Stimulated activated CD4-positive, alpha-beta T cell treated with anti-CD3 and anti-CD28 coated beads, Interleukin-12 subunit alpha, Interleukin-12 subunit beta, amount 100 ng/mL, for 24 hours (primary cell): Measurements from ENCODE around the gene BAD.
"Not testable (repeated sequence)": the region's sequence is repeated elsewhere in the genome, so short reads cannot be mapped to it uniquely, and the experiment has no call there.

Experiments used
- DNase-seq, 2 experiments: peaks; one replicate each; pipeline ENCODE4 v3.0.0-alpha.2; 2020; ENCODE audit warnings: low read depth in 2 of 2

Gene BAD

DNA sequence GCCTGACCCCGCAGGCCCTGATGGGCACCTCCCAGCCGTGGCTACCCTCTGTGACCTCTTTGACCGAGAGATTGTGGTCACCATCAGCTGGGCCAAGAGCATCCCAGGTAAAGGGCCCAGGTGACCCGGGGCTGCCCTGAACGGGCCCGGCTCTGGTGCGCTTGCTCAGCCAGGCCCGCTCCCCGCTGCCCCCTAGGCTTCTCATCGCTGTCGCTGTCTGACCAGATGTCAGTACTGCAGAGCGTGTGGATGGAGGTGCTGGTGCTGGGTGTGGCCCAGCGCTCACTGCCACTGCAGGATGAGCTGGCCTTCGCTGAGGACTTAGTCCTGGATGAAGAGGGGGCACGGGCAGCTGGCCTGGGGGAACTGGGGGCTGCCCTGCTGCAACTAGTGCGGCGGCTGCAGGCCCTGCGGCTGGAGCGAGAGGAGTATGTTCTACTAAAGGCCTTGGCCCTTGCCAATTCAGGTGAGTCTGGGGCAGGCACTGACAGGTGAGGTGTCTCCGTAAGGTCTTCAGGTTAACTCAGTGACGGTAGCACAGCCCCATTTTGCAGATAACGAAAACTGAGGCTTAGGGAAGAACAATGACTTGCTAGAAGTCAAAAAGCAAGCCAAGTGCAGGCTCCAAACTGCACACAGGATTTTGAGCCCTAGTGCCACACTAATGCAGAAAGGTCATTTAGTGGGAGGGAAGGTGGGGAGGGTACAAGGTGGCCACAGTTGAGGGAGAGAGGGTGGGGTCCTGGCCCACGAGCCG lies 30.5 kb upstream of the BAD start:
- no peak for DNase-seq

DNA sequence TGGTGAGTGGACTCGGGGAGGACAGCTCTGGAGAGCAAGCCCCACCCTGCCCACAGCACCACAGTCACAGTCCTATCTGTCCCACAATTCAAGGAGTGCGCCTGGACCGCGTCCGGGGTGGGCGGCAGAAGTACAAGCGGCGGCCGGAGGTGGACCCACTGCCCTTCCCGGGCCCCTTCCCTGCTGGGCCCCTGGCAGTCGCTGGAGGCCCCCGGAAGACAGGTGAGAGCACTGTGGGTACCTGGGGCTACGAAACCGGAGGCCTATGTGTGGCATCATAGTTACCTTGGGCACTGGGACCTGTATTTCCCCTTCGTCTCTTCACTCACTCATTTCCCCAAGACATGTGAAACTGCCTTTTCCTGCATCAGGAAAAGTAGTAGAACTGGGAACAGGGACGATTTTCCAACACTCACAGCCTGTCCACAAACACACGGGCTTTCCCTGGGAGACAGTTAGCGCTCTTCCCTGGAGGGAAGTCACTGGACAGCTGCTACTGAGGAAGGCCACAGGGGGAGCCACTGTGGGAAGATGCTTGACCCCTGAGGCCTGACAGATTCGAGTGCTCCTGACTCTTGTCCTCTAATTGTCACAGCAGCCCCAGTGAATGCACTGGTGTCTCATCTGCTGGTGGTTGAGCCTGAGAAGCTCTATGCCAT lies 29.8 kb upstream of the BAD start:
- DNase-seq = no peak

DNA sequence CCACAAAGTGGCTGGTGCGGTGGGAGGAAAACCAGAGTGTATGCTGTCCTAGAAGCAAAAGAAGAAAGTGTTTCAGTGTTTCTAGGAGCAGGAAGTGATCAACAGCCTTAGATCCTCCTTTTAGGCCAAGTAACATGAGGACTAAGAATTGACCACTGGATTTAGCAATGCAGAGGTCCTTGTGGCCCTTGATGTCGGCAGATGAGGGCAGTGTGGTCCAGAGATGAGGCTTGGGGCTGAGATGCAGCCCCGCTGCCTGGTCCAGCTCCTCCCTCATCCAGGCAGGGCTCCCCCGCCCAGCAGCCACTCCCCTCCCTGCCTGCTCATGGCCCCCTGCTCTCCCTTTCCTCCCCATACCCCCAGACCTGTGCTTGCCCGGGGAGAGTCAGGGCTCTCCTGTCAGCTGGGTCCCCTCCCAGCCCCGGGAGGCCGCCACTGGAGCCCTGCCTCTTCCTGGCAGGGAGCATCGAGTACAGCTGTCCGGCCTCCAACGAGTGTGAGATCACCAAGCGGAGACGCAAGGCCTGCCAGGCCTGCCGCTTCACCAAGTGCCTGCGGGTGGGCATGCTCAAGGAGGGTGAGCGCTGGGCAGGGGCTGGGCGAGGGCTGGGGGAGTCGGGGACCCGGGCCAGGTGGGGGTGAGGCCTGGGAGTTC lies 29.2 kb upstream of the BAD start:
- no peak for DNase-seq

DNA sequence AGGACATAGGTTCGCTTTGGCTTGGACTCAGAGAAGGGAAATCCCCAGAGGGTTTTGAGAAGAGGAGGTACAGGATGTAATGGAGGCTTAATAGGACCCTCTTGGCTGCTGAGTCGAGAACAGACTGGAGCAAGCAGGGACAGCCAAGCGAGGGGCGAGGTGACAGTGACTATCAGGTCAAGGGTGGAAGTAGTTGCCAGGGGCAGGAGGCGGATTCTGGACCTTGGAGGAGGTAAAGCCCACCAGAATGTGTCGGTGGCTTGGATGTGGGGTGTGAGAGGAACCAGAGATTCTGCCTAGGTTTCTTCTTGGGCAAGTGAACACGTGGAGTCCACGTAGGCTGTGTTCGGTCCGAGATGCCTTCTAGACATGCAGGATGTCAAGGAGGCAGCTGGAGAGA lies 28.5 kb upstream of the BAD start:
- no peak for DNase-seq

DNA sequence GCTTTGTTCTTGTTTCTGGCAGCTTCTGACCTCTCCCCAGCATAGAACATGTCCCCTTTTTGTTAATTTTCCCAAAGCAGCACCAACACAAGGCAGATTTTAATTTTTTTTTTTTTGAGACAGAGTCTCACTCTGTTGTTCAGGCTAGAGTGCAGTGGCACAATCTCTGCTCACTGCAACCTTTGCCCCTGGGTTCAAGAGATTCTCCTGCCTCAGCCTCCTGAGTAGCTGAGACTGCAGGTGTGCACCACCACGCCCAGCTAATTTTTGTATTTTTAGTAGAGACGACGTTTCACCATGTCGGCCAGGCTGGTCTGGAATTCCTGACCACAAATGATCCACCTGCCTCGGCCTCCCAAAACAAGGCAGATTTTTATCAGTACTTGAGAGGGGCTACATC lies 23.3 kb upstream of the BAD start:
- DNase-seq = not testable (repeated sequence)

DNA sequence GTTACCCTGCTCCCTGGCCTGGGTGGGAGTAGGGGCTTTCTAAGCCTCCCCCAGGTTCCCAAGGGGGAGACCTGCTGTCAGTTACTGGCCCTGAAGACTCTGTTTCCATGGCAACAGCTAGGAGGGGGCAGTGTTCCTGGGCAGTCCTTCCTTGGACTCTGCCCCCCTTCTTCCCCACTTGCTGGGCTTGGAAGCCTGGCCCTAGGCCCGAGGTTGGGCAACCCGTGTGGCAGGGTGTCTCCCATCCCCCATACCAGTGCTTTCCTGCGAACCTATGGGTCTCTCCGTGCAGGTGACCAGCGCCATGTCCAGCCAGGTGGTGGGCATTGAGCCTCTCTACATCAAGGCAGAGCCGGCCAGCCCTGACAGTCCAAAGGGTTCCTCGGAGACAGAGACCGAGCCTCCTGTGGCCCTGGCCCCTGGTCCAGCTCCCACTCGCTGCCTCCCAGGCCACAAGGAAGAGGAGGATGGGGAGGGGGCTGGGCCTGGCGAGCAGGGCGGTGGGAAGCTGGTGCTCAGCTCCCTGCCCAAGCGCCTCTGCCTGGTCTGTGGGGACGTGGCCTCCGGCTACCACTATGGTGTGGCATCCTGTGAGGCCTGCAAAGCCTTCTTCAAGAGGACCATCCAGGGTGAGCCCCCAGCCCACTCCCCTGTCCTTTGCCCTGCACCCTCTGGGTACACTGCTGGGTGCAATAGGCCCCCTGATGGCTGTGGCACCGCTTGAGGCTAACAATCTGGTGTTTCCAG lies 22.6 kb upstream of the BAD start:
- DNase-seq = no peak

DNA sequence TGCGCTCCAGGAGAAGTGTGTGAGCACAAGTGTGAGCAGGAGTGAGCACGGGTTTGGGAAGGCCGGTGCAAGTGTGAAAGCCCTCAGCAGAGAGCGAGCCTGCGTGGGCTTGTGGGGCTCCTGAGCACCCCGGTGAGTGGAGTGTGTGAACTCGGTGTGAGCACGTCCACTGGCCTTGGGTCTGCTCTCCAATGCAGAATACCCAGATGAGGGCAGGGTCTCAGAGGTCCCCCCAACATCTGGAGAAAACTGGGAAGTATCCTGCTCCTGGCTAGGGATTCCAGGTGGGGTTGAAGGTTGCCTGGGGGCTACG lies 22.1 kb upstream of the BAD start:
- DNase-seq = no peak

DNA sequence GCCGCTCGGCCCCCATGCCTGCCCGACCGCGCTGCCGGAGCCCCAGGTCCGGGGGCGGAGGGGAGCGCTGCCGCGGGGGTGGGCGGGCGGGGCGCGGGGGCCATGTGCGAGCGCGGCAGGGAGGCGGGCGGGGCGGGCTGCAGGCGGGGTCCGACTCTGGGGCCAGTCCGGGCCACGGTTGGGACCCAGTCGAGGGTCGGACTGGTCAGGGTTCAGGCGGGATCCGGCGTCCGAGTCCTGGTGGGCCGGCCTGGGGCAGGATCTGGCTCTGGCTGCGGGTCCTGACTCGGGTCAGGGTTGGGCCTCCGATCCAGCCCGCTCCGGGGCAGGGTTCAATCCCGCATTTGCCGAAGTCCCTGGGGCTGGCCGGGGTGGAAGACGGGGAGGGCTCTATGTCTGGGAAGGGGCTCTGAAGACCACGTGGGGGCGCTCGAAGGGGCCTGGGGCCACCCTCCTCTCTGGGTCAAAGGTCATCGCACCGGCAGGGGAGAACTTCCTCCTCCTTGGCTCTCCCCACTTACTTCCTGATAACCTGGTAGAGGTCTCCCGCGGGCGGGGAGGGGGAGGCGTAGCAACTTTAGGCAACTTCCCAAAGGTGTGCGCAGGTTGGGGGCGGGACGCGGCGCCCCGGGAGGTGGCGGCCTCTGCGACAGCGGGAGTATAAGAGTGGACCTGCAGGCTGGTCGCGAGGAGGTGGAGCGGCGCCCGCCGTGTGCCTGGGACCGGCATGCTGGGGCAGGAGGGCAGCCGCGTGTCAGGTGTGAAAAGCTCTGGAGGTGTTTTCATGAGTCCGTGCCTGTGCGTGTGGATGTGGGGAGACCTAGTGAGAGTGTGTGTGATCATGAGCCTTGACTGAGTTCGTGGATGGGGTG lies 21.5 kb upstream of the BAD start:
- DNase-seq = peak; percentile 51 to 66

DNA sequence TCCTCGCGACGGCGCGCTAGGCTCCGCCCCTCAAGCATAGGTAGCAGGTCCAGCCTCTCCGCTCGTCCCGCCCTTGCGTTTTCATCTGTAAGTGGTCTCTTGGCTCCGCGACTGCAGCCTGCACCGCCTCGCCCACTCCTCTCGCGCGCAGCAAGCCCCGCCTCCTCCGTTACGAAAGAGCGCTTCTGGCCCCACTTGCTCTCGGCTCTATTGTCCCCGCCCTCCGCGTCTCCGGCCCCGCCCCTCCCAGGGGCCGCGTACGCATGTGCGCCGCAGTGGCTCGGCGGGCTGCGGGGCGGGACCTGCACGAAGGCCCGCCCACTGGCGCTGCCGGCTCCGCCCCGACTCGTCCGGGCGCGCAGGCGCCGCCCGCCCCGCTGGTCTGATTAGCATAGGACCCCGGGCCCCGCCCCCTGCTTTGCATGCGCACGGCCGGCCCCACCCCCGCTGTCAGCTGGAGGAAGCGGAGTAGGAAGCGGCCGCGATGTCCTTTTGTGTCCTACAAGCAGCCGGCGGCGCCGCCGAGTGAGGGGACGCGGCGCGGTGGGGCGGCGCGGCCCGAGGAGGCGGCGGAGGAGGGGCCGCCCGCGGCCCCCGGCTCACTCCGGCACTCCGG lies 20.7 kb upstream of the BAD start, which contains the start of gene ESRRA:
TSS of gene ESRRA (plus strand) at position 450 of the 616 bp plus-strand sequence. CDS start 1,656 bp downstream, outside the sequence.
- peak; percentile 99 to 100 for DNase-seq

DNA sequence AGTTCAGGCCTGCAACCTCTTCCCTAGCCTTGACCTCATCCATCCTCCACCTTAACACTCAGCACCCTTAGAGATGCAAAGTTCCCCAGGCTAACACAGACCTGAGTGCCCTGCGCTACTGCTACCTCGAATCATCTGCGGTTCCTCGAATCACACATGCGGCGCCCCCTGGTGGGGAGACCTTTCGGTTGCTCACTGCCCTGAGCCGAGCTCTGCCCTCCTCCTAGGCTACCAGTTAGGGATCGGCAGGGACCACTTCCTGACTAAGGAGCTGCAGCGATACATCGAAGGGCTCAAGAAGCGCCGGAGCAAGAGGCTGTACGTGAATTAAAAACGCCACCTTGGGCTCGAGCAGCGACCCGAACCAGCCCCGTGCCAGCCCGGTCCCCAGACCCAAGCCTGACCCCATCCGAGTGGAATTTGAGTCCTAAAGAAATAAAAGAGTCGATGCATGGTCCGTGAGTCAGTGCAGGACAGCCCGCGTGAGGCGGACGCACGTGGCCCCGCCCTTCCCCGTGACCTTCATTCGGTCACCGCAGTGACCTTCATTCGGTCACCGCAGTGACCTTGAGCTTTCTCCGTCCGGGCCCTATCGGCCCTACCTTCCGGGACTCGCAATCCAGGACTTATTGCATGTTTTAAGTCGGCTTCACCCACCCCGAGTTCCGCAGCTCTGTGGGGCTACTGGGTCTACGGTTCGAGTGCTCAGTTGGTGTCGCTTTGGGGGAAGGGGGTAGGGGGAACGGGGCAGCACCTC lies 20.0 kb upstream of the BAD start:
- DNase-seq = peak; percentile 82 to 98

DNA sequence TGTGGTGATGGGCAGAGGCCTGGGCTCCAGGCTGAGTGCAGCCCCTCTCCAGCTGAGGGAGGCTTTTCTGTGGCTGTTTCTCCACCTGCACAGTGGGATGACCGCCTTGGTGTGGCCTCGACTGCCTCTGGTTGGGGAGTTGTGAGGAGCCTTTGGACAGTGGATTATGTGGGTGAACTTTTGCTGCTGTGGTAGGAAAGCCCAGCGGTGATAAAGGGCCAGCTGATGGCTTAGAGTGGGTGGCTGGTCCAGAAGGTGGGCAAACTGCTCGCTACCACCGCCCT lies 19.5 kb upstream of the BAD start:
- DNase-seq = no peak

DNA sequence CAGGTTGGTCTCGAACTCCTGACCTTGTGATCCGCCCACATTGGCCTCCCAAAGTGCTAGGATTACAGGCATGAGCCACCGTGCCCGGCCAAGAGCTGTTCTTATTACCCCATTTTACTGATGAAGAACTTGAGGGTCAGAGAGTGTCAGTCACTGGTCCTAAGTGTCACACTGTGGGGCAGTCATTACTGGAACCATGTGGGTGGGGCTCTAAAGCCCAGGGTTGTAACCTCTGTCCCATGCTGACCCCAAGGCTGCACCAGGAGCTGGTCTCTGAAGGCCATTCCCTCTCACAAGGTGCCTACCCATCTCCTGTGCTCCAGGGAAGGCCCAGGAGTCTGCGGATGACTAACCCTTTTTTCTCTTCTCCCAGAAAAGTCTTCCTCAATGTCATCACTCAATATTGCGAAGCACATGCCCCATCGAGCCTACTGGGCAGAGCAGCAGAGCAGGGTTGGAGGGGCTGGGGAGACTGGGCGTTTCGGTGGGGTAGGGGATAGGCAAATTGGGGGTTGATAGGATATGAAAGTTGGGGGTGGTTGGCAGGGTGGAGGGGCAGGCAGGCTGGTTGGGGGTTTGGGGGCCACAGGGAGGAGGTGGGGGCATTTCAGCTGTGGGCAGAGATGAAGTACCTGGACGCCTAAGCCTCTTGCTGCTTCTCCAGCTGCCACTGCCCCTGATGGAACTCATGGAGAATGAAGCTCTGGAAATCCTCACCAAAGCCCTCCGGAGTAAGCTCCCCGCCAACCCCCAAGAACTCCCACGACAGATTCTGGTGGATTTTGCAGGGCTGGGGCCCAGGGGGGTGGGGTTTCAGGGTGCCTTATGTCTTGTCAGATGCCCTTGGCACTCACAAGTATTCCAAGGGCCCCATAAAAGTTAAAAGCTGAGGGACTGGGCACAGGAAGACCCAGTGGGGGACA lies 18.9 kb upstream of the BAD start:
- DNase-seq = no peak

DNA sequence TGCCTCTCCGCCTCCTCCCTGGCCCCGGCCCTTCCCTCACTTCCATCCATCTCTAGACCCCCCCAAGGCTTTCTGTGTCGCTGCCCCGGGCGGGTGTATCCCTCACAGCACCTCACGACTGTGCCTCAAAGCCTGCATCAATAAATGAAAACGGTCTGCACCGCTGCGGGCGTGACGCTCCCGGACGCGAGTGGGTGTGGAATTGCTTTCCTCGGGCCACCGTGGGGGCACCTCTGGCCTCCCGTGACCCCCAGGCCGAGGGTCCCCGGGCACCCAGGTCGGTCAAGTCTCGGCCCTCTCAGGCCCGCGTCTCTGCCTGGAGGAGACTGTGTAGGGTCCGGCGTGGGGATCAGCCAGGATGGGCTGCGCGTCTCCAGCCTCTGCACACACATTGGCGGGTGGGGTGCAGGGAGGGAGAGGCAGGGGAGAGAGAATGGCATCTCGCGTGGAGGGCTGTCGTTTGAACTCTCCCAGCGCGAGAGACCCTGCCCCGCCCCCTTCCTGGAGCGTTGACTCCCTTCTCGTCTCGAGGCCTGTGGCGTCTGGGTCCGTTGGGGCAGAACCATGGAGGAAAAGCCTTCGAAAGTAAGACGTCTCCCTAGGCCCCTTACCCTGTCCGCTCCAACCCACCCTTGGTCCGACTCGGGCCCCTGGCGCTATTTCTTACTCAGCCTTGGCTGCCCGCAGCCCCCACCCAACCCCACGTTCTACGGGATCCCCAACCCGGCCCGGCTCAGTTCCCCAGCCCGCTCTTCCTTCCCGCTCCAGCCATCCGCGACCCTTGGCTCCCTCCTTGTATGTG lies 15.6 kb upstream of the BAD start, which contains the start of gene CATSPERZ:
TSS of gene CATSPERZ (plus strand) at position 512 of the 802 bp plus-strand sequence. CDS start at position 565, 53 bp downstream.
- DNase-seq = no peak

DNA sequence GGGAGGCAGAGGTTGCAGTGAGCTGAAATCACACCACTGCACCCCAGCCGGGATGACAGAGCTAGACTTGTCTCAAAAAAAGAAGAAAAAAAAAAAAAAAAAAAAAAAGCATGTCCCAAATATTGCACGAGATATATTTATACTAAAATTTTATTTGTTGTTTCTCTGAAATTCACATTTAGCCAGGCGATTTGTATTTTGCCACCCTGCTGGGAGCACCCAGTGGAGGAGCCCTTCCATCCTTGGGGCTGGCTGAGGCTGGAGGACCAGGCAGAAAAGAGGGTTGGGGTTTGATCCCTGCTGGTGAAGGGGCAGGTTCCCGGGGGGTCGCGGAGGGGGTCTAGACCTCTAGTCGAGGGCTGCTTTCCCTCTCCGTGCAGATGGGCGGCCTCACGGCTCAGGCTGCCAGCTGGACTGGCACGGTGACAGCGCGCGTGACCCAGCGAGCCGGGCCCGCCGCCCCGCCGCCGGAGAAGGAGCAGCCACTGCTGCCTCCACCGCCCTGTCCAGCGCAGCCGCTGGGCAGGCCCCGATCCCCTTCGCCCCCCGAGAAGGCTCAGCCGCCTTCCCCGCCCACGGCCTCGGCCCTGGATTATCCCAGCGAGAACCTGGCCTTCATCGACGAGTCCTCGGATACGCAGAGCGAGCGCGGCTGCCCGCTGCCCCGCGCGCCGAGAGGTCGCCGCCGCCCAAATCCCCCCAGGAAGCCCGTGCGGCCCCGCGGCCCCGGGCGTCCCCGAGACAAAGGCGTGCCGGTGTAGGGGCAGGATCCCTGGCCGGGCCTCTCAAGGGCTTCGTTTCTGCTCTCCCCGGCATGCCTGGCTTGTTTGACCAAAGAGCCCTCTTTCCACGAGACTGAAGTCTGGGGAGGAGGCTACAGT lies 14.7 kb upstream of the BAD start:
- DNase-seq = no peak

DNA sequence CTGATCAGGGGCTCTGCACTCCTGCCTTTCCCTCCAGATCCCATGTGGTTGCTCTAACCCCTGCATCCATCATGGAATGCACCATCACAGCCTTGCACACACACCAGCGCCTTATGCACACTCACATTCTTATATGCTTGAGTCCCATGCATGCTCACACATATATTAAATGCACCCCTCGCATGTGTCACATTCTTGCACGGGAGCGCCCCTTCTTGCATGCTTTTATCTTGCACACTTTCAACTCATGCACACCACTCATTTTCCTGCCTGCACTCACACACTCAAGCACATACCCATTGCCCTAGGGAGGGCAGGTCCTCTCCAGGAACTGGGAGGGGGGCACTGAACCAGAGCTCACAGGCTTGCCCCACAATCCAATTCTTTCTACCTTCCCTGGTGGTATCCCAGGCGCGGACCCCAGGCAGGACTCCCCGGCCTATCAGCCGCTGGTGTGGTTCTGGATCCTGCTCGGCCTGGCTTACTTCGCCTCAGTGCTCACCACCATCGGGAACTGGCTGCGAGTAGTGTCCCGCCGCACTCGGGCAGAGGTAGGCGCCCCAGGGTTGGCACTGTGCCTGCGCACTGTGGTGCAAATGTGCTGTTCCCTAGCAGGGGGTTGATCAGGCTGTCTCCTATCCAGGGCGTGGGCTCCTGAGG lies 13.4 kb upstream of the BAD start:
- DNase-seq = no peak

DNA sequence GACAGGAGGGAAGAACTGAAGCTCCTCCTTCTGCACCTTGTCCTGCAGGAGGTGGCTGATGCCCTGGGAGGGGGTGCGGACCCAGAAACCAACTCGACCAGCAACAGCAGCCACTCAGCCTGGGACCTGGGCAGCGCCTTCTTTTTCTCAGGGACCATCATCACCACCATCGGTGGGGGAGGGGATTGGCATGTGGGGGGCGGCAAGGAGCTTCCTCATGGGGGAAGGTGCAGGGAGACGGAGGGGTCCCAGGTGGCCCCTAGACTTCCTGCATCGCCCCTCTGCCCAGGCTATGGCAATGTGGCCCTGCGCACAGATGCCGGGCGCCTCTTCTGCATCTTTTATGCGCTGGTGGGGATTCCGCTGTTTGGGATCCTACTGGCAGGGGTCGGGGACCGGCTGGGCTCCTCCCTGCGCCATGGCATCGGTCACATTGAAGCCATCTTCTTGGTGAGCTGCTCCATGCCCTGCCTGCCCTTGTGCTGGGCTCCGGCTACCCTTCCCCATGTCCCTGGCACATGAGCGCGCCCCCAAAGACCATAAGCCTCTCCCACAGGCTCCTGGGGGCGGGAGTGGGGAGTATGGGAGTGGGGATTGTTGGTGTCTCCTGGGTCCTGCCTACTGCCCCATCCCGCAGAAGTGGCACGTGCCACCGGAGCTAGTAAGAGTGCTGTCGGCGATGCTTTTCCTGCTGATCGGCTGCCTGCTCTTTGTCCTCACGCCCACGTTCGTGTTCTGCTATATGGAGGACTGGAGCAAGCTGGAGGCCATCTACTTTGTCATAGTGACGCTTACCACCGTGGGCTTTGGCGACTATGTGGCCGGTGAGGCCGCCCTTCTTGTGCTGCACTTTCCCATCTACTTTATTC lies 12.6 kb upstream of the BAD start:
- DNase-seq = no peak
